Measurements from ENCODE around the gene ASB6.

ASB6 gene

DNA sequence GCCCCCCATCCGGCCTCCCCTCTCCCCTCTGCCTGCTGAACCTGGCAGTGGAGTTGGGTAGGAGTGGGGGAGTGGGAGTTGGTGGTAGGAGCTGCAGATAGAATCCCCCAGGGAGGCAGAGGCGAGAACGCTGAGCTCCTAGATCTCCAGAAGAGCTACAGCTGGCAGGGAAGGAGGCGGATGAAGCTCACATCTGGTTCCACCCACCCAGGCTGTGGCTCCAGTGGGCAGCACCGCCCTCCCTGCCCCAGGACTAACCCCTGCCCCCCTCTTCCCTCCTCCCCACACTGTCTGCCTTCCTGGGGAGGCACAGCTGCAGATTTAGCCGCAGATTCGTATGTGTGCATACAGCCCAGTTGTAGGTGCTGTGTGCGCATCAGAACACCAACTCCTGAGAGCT is 55.3 kb downstream of the ASB6 start:
- DNase-seq: no peak

DNA sequence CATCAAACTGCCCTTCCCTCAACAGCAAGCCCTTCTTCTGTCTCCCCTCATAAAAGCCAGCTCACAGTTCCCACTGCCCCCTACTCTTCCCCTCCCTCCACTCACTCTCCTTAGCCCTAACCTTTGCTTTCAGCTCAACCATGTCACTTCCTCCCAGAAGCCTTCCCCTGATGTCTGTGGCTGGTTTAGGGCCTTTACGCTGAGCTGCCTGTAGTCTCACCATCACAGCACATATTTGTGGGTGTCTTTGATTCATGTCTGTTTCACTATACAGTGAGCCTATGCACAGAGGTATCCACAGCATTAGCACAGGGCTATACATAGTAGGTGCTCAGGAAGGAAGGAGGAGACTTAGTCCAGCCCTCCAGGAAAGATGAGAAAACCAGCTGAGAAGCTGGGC is 55.7 kb downstream of the ASB6 start:
- no peak for DNase-seq

DNA sequence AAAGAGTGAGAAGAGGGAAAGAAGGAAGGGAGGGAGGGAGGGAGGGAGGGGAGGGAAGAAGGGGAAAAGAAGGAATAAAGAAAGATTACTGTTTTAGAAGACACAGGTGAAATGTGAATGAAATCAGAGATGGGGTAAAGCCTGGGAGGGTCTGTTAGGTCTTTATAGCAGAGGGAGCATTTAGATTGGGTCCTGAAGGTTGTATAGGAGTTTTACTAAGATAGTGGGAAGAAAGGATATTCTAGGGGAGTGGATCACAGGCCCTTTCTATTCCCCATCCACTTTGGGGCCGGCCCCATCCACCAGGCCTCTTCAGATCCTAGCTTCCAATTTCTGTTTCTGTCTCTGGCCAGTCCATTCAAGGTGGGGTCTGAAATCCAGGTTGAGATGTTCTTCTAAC is 56.6 kb downstream of the ASB6 start:
- DNase-seq: no peak
